CD4-positive, alpha-beta T cell treated with Interleukin-4 for 1 hour (primary cell): ENCODE results near the gene SLC13A5.
A peak's percentile ranks its signal among the peaks of the same experiment; 100 is the strongest.
"Not testable (repeated sequence)": the region's sequence is repeated elsewhere in the genome, so short reads cannot be mapped to it uniquely, and the experiment has no call there.

Experiments
- DNase-seq, 2 donors: peaks; one replicate each; pipeline ENCODE4 v3.0.0-alpha.2; 2020 to 2022

SLC13A5 gene

DNA sequence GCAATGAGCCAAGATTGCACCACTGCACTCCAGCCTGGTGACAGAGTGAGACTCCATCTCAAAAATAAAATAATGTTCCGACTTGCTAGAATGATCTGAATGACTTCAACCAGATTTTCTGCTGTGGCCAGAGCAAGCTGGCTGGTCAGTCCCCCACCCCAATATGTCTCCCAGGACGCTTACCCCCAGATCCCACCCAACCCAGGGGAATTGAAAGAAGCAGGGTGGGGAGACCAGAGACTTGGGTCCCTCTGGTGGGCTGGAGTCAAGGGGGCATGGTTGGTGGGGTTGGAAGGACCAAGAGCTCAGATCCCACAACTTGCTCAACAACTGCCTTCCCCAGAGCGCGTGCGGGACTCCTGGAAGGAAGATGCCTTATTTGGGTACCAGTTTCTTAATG is 54.8 kb downstream of the SLC13A5 start:
- DNase-seq = not testable (repeated sequence)

DNA sequence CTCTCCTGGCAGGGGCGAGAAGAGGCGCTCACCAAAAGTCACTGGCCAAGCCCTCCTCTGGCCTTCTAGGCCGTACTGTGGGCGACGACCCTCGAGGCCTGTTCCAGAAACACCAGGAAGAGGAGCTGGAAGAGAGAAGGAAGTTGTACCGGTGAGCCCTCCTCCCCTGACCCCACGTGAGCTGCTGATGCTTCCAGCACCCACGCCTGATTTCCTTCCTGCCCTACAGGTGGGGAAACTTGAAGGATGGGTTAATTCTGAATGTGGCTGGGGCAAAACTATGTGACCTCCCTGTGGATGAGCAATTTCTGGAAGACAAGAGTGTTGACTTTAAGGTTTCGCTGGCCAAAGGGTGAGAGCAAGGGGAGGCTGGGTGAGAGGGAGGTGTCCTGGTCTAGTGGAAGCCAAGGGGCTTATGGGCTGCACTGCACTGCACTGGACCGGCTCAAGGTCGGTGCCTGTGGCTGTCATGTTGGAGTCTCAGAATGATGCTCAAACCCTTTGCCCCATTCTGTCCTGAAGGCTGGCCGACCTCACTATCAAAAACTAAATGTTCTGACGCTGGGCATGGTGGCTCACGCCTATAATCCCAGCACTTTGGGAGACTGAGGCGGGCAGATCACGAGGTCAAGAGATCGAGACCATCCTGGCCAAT is 55.4 kb downstream of the SLC13A5 start:
- no peak for DNase-seq

DNA sequence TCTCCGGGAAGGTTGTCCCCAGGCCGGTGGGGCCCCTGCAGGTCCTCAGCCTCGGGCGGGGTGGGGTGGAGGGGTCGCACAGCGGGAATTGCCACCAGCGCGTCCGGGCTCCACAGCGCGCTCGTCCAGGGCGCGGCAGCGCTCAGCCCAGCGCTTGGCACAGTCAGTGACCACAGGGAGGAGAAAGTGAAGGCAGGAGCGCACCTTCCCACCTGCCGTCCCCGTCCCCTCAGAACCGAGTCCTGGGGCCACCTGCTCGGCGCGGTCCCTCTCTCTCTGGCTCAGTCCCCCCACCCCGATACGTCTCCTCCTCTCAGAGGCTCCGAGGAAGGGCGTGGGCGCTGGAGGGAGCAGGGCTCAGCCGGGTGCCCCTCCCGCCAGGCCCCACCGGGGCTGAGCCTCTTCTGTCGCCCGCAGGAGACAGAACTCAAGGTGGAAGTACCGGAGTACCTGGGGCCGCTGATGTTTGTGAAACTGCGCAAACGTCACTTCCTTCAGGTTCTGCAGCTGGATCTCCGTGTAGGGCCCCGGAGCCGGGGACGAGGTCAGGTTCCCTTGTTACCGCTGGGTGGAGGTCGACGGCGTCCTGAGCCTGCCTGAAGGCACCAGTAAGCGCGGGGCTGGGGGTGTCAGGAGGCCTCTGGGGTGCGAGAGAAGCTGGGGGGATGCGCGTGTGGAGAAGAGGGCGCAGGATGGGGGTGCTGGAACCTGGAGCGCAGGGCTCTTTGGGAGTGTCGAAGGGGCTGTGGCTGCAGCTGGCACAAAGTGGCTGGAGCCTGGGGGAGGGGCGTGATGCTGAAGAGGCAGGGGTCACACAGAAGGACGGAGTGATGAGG is 56.2 kb downstream of the SLC13A5 start:
- peak; percentile 64 to 80 for DNase-seq

DNA sequence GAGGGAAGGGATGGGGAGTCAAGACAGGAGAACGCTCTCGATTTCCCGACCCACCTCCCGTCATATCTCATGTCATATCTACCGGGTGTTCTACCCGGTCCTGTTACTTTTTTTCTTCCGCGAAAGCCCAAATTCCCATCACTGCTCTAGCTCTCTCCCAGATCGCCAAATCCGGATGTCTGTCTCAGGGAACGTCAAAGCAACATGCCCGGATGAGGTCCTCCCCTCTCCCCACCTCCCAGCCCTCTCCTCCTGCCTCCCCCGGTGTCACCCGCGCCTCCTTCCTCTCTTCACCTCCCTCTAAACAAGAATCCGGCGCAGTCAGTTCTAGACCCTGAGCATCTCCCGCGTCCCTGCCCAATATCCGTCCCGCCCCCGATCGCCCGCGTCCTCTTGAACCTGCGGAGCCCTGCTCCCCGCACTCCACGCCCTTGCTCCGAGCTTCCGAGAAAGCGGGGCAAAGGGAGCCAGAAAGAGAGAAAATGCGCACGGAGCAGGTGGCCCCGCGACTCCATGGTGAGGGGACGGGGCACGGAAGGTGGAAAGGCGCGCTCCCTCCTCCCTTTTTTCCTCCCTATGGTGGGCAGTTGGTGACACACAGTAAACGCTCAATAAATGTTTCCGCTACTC is 57.3 kb downstream of the SLC13A5 start:
- not testable (repeated sequence) for DNase-seq

DNA sequence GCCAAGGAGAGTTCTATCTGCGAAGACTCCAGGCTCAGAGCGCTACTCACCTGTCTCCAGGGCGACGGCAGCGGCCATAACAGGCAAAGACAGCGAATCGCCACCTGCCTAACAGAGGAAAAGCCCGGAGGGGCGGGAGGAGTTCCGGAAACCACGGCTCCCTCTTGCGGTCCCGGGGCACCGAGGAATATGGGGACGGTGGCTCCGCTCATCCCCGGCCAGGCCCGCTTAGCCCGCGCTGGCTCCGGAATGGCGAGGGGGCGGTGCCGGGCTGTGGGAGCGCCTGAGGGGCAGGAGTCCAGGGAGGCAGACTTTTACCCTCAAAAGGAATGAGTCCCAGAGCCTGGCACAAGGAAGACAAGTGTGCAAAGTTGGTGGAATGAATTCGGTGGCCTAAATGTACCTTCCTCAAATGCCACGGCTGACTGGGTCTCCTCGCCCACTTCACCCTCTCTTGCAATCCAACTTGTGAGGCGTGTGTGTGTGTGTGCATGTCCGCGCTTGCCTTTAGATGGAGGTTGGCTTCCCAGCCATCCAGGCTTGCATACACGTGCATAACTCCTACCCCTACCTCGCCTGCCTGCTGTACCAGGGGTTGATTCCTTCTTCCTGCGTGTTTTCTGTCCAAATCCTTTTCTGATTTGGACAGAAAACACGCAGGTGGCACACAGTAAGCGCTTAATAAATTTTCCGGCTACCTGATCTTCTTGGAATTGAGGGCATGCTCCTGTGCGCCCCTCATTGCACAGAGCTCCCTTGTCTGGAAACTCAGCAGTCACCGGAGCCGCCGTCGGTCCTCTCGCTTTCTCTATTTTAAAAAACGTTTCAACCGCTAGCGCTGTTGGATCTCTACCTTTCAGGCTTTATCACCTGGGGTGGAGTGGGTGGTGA is 58.1 kb downstream of the SLC13A5 start:
- DNase-seq = no peak

DNA sequence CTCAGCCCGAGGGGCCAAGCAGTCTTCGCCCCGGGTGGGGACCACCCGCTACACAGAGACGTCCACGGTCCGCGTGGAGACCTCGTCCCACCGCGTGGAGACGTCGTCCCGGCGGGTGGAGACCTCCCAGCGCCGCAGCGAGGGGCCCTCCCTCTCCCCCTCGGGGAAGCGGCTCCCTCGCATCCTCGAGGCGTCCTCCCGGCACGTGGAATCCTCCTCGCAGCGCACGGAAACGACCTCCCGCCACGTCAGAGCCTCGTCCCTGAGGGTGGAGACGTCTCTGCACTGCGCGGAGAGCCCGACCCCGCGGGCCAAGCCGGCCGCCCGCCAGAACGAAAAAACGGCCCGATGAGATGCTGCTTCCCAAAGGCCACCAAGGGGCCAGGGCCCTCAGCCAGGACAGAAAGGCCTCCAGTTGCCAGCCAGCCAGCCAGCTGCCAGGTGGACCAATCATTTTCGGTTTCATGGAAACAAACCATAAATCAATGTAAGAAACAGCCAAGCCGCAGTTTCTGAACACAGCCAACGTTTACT is 61.2 kb downstream of the SLC13A5 start:
- peak in 1 of 2 donors; percentile 54 for DNase-seq

DNA sequence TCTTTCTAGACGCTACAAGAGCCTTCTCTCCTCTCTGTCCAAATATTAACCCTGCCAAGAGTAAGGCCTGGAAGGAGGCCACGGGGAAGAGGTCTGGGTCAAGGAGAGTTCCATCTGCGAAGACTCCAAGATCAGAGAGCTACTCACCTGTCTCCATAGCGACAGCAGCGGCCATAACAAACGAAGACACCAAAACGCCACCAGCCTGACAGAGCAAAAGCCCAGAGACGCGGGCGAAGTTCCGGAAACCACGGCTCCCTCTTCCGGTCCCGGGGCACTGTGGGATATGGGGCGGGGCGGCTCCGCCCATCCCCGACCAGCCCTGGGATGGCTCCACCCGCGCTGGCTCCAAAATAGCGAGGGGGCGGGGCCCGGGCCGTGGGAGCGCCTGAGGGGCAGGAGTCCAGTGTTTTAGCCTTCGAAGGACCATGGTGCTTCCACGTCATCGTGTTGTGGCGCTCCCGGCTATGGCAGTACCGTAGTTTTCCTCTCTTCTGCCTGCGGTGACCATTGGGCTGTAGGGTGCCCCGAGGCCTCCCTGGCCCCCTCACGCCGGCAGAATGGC is 61.7 kb downstream of the SLC13A5 start, which contains the start of the genes C17orf100 and MED31:
Gene C17orf100, plus strand, starts transcription at position 409 of the 565 bp plus-strand sequence. Its CDS starts 152 bp downstream, at position 561.
Gene MED31, minus strand, starts transcription at position 252 of the 565 bp plus-strand sequence. Its CDS starts 77 bp downstream, at position 175.
- DNase-seq = peak; percentile 97

DNA sequence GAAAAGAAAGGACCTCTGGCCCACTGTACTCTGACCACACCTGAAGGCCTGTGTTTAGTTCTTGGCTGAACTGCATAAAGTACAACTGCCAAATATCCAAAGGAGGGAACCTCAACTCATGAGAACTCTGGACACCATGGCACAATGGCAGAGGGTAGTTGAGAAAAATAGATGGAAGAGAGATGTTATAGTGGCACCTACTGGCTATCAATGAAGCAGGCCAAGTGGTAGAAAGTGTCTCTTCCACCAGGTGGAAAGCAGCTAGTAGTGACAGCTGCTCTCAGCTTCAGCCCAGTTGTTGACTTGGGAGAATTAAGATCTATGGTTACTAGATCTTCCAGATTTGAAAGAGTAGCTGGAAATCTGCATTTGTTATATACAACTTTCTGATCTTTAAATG is 65.0 kb downstream of the SLC13A5 start:
- no peak for DNase-seq

DNA sequence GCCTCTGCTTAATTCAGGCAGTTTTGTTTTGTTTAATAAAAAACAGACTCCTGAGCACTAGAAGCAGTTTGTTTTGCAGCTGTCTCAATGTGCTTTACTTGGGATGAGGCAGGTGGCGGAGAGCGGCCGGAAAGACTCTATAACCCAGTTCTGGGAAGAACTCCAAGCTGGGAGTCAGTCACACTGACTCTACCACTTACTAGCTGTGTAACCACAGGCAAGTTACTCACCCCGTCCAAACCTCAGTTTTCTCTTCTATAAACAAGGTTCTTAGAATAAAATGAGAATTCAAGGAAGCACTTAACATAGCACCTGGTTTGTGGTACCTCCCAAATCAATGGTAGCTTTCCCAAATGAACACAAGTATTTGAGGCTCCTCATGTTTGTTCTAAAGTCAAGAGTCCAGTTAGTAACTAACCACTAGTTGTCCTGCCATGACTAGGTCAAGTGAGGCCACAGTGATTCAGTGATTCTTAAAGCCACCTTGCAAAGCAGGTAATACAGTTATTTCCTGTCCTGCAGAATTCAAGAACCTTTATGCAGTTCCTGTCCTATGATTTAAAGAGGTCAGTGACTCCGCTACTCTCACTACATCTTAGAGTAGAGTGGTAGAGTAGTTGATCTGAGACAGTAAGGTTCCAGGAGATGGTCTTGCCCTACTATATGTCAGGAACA is 69.6 kb downstream of the SLC13A5 start:
- DNase-seq = no peak

DNA sequence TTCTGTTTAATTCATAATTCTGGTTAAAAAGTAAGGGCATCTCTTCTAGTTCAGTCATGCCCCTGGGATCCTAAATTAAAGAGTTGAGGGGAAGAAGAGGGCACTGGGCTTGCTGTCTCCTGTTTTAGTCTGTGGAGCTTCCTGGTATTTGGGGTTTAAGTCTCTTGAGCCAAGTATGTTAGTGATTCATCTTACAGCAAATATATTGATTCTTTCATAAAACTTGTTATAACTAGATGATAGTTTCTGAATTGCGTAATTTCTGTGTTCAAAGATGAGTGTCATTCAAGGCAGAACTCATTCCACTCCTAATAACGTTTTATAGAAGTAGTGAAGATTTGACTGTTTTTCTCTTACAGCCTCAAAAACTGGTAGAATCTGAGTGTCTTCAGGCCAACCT is 70.6 kb downstream of the SLC13A5 start:
- no peak for DNase-seq

DNA sequence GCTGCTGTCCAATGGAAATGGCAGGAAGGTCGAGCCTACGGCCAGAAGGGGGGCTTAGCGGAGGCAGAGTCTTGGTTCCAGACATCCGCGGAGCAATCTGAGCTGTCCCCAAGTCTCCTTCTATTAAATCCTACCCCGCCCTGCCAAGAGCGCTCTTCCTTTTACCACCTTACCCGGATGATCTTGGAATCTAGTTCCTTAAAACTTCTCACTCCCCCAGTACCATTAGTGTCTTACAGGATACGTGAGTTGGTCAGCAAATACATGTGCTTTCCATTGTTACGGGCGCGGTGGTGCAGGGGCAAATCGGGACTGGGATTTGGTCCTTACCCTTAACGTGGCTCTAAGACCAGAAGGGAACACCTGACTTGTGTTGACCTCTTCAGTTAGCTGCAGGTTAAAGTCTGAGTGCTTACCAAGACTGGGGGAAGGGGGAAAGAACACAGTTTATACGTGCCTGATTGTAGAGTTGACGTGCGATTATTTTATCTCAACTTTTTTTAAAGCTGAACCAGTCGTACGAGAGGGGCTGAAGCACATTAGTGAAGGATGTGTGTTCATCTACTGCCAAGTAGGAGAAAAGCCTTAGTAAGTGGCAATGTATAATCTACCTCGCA is 71.8 kb downstream of the SLC13A5 start:
- DNase-seq = no peak

DNA sequence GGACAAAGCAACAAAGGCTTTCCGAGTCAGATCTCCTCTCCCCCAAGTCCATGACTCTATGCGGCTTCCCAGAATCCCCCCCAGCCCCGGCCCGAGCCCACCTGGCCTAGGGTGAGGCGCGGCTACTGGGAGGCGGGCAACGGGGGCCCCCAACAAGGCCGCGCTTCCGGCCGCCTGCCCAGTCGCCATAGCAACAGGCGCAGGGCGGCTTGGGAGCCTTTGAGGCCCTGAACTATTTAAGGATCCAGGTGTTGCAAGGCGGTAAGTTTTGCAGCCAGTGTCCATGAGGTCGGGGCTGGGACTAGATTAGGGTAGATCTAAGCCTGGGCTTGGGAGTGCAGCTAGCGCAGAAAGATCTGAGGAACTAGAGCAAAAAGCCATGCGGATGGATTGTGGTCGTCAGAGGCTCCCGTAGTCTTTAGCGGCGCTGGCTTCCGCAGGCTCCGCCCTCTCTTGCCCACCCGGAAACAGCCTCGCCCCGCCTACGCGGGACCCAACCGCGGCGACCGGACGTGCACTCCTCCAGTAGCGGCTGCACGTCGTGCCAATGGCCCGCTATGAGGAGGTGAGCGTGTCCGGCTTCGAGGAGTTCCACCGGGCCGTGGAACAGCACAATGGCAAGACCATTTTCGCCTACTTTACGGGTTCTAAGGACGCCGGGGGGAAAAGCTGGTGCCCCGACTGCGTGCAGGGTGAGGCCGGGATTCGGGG is 72.5 kb downstream of the SLC13A5 start, which contains the start of the genes KIAA0753 and TXNDC17:
Gene KIAA0753, minus strand, starts transcription at position 176 of the 711 bp plus-strand sequence. CDS start 5,608 bp downstream, outside the sequence.
Gene TXNDC17, plus strand, starts transcription at position 525 of the 711 bp plus-strand sequence. Its CDS starts 23 bp downstream, at position 548.
- DNase-seq = peak; percentile 90

DNA sequence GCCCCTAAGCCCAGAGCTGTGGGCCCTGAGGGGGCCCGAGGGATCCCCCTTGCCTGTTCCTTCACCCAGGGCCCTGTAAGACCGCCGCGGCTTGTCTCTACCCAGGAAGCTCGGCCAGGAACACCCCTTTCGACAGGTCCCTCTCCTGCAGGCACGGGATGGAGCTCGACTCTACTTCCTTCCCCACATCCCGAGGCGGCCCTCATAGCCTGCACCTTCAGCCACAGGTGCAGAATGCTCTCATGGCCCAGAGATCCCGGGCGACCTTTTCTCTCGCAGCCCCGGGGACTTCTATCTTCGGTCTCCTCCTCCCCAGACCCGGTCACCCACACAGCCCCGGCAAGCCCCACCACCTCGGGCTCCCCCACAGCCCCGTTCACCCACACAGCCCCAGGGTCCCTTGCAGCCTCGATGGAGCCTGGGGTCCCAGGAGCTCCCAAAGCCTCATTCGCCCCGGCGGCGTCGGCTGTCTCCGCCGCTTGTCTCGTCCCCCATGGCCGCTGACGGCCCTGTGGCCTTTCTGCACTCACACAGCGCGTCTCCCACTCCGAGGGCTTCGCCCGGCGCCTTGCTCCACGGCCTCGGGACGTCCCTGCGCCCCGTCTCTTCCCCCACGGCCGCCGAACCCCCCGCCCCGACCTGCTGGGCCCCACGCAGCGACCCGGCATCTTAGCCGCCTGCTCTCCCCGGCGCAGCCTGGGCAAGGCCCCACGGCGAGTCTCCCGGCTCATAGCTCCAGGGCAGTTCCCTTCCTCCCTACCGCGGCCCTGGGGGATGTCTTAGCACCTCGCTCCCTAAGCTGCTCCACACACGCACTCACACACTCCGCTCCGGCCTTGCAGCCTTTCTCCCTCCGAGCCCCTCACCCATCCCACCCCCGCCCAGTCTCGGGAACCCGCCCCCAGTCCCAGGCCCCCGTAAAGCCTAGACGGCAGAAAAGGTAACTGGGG is 73.3 kb downstream of the SLC13A5 start:
- DNase-seq = no peak

DNA sequence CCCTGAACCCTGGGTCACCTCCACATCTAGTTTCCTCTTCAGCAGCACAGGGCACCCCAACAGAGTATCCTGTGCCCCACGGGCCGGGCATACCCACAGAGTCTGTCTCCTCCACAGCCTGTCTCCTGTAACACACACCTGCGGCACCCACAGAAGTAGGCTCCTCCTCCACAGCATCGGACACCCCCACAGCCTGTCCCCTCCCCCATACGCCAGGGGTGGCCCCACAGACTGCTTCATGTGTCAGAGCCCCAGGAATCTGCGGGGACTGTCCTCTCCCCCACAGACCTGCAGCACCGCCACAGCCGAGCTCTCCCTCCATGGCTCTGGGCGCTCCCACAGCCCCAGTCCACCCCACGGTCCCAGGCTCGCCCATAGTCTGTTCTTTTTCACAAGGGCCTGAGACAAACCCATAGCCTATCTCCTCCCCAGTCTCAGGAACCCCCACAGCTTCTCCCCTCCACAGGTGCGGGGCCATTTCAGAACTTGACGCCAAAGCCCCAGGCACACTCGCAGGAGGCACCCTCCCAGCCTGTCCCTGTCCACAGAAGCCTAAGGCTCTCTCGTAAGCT is 74.1 kb downstream of the SLC13A5 start:
- no peak for DNase-seq

DNA sequence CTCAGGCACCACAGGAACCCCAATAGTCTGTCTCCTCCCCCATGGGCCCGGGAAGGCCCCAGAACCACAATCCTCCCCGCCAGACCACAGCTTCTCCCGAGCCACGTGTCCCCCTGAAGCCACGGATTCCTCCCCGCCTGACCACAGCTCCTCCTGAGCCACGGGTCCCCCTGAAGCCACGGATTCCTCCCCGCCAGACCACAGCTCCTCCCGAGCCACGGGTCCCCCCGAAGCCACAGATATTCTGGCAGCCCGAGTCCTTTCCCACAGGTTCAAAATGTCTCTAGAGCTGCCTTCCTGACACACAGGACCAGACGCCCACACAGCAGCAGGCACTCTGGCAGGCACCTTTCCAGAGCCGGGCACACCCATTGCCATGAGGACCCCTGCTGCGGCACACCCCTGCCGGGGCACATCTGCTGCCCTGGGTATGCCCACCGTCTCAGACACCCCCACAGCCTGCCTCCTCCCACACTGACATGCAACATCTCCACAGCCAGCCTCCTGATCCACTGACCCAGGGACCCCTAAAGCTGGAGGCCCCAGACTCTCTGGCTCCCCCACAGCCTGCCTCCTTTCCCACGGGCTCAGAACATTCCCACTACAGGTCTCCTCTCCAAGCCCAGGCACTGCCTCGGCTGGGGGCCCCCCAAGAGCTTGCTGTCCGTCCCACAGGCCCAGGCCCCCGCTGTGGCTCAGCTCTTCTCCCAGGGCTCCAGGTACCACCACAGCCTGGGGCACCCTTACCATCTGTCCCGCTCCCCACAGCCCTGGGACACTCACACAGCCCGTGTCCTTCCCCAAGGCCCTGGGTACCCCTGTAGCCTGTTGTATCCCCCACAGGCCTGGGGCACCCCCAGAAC is 74.9 kb downstream of the SLC13A5 start:
- no peak for DNase-seq

DNA sequence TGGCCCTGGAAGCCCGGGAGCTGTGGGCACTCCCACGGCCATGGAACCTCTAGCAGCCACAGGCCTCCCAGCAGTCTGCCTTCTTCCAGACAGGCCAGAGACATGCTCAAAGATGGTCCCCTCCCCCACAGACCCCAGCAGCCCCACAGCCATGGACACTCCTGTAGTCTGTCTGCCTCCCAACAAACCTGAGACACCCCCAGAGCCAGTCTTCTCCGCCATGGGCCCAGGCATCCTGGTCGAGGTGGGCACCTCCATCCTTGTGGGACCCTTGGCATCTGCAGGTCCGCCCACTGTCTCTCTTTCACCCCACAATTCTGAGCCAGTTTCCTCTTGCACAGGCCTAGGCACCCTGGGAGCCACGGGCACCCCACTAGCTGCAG is 75.7 kb downstream of the SLC13A5 start:
- DNase-seq = no peak
